ENCODE data around the gene MTR.

The MTR gene

GRCh38 chr1:236836157-236836556 is 41.1 kb downstream of the MTR start:
- TF ChIP-seq CTCF (IDR thresholded peaks at IDR 0.05; ENCODE audit: insufficient read depth, low read length, poor library complexity, severe bottlenecking), result no peak
- DNase-seq (ENCODE audit: extremely low read depth, insufficient read length), result no peak
- Histone ChIP-seq H3K27me3 (replicated peaks; ENCODE audit: control insufficient read depth, insufficient read depth, low read length) (no peaks in the 10 kb centered on the region), H3K4me3 (replicated peaks; ENCODE audit: low read depth, low read length) (no peak overlapping the region), H3K36me3 (ENCODE audit: control insufficient read depth, insufficient read depth, low read length) (peaks cover 3% of the 10 kb centered on the region)

GRCh38 chr1:236837115-236837514 is 42.0 kb downstream of the MTR start:
- H3K36me3 ChIP-seq (ENCODE audit: control insufficient read depth, insufficient read depth, low read length), result peaks cover 3% of the 10 kb centered on the region
- DNase-seq (ENCODE audit: extremely low read depth, insufficient read length), result no peak
- no peak overlapping the region for H3K4me3 ChIP-seq (replicated peaks; ENCODE audit: low read depth, low read length)
- no peak for TF ChIP-seq CTCF (IDR thresholded peaks at IDR 0.05; ENCODE audit: insufficient read depth, low read length, poor library complexity, severe bottlenecking)
- no peaks in the 10 kb centered on the region for H3K27me3 ChIP-seq (replicated peaks; ENCODE audit: control insufficient read depth, insufficient read depth, low read length)

GRCh38 chr1:236837897-236838296 is 42.8 kb downstream of the MTR start:
- TF ChIP-seq CTCF (IDR thresholded peaks at IDR 0.05; ENCODE audit: insufficient read depth, low read length, poor library complexity, severe bottlenecking), result no peak
- Histone ChIP-seq H3K27me3 (replicated peaks; ENCODE audit: control insufficient read depth, insufficient read depth, low read length) (no peaks in the 10 kb centered on the region), H3K4me3 (replicated peaks; ENCODE audit: low read depth, low read length) (no peak overlapping the region), H3K36me3 (ENCODE audit: control insufficient read depth, insufficient read depth, low read length) (peaks cover 3% of the 10 kb centered on the region)
- DNase-seq (ENCODE audit: extremely low read depth, insufficient read length), result no peak

- no peak for TF ChIP-seq CTCF (IDR thresholded peaks at IDR 0.05; ENCODE audit: insufficient read depth, low read length, poor library complexity, severe bottlenecking)
- Histone ChIP-seq H3K4me3 (replicated peaks; ENCODE audit: low read depth, low read length) (no peak overlapping the region), H3K27me3 (replicated peaks; ENCODE audit: control insufficient read depth, insufficient read depth, low read length) (no peaks in the 10 kb centered on the region), H3K36me3 (ENCODE audit: control insufficient read depth, insufficient read depth, low read length) (no peaks in the 10 kb centered on the region; the same call in none of the 2 replicates)
- DNase-seq (ENCODE audit: extremely low read depth, insufficient read length), result no peak
Measured at GRCh38 chr1:236841341-236841740, 46.2 kb downstream of the MTR start.

GRCh38 chr1:236844499-236845271 is 49.6 kb downstream of the MTR start:
- DNase-seq (ENCODE audit: extremely low read depth, insufficient read length), result no peak
- Histone ChIP-seq H3K36me3 (ENCODE audit: control insufficient read depth, insufficient read depth, low read length) (peaks cover 2% of the 10 kb centered on the region), H3K27me3 (replicated peaks; ENCODE audit: control insufficient read depth, insufficient read depth, low read length) (no peaks in the 10 kb centered on the region), H3K4me3 (replicated peaks; ENCODE audit: low read depth, low read length) (no peak overlapping the region)
- TF ChIP-seq CTCF (IDR thresholded peaks at IDR 0.05; ENCODE audit: insufficient read depth, low read length, poor library complexity, severe bottlenecking), result no peak

Measured in GM06990 (cell line).